ENCODE data around the gene SLC1A1.

The SLC1A1 gene

DNA sequence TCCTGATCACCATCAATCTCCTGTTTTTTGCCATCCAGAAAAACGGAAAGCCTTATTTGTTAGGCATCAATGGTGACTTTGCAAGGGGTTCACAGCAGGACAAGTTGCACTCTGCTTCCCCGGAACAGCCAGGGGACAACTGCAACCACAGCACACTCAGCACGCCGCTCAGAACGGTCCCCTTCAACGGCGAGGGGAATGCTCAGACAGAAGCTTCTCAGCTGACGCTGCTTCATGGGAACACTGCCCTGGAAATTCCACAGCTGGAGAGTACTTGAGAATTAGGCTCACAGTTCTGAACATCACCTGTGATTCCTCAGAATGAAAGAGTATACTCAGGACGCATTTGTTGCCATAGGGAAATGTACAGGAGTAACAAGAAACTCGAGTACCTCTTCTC lies 131.7 kb downstream of the SLC1A1 start:
- no peak for DNase-seq

DNA sequence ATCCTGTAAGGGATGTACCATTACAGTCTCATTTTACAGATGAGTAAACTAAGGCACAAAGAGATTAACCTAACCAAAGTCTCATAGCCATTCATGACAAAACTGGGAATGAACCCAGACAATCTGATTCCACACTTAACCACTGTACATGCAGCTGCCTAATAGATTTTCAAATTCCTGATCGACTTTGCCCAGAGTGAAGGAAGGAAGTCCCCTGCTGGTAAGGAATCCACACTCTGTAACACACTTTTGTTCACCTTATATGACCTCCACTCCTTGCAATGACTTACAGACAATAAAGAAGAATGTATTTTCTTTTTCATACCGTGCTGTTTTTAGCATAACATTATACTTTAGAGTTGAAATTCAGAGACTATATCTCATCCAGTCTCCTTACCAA lies 140.6 kb downstream of the SLC1A1 start:
- DNase-seq: no peak

Data from OCI-M1 (cell line).